DMS153 (cell line): ENCODE data around the gene NALCN.

Source experiments
- DNase-seq: peaks from one replicate; lab custom pipeline; 2025; lab: John Stamatoyannopoulos, UW

Gene NALCN

DNA sequence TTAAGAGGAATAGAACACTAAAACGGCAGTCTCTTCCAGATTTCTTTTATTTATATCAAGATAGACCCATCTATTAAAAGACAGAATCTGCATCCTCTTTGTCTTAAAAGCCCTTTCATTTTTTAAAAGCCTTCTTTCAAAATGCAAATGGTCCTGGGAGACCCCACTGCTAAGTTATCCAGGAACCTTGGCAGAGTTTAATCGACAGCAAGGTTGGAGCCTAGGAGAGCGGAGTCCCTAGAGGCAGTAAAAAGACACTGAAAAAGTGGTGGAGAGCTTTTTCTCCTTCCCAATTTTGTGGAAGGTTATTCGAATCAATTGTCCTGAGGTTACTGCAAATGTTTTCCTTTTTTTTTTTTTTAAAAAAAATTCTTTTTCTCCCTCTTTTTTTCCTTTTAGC lies 294.7 kb downstream of the NALCN start:
- no peak for DNase-seq

DNA sequence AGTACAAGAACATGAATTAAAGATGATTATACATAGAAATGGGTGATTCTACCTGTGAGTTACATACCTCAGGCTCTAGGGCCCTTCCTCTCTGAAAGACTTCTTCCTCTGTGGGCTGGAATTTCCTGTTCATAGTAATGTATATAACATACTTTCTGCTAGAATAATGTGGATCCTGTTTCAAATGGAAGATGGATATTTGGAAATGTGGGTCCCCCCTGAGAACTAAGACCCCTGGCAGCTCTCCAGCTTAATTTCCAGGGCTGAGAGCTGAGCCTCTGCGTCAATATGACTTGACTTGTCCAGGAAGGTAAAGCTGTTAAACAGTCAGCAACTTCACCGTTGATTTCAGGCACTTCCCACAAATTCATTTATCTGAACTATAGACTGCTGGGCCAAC lies 296.3 kb downstream of the NALCN start:
- no peak for DNase-seq

DNA sequence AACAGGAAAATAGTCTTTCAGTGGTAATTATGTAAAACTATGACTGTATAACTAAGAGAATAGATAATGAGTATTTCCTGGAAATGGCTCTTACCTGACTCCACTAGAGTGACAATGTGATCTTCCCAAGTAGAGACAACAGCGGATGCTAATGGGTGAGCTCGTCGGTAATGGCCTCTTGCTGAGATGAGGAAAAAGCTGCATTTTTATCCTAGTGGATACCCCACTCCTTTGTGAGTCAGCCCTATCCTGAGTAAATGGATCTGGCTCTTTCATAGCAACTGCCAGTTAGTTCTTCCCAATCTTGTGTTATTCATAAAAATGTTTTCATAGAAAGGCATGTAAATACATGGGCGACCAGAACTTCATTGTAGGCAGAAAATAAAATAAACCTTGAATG lies 299.5 kb downstream of the NALCN start:
- DNase-seq = no peak

DNA sequence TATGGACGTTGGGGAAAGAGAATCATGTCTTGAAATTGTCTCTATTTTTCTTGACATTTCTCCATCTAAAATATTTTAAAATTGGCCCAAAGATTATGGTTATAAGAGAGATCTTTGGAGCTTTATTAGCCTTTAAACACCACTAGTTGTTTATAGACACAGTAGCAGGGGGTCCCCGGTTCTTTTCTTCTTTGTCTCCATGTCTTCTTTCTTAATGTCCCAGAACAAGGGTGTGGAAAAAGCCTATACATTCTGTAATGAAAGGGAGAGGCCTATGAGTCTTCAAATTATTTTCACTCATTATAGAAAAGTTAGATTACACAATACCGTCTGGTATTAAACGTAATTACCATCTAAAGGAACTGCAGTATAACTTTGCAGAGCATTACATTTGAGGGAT lies 300.0 kb downstream of the NALCN start:
- DNase-seq = no peak

DNA sequence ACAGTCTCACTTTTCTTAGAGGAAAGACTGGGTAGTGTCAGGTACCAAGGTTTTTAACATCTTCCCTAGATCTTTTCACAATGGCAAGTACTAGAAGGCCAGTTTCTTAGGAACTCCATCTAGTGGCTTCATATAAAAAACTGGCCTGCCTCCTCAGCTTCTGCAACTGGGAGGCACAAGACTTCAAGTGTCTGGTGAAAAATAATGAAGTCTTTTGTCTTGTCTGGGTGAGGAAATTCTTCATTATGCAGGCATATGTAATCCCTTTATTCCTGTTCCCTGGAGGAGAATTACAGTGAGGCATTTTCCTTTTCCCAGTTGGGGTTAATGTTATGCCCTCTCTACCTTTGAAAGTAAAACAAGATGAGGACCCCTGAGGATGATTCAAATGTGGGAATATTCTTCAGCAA lies 300.5 kb downstream of the NALCN start:
- no peak for DNase-seq

DNA sequence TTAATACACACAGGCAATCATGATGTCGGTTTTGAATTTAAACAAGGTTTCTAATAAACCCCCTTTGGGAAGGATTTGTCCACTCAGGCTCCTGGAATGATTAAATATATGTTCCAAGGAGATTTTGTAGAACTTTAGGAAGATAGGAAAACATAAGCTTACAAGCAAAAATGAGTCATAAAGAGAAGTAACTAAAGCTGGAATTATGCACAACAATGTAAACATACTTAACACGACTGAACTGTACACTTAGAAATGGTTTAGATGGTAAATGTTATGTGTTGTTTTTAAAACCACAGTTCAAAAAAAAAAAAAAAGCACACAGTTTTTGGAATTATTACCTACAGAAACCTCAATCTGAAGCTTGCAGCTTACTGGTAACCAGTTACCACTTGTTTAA lies 304.4 kb downstream of the NALCN start:
- DNase-seq = no peak

DNA sequence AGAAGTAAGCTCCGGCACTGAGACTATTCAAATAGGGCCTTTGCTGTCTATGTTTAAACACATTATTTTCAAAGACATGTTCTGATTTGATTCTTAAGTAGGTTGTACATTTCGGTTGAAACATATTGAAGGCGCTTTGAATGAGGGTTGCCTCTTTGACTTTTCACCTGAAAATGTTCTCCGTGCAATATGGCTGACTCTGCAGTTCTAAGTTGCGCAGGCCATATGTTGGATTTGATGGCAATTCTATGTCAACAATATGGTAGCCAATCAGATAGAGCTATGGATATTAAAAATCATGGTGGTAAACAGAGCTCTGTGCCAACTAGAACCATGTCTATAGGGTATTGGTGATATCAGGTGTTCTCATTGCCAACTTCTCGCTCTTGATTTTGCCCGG lies 307.3 kb downstream of the NALCN start:
- DNase-seq = no peak

DNA sequence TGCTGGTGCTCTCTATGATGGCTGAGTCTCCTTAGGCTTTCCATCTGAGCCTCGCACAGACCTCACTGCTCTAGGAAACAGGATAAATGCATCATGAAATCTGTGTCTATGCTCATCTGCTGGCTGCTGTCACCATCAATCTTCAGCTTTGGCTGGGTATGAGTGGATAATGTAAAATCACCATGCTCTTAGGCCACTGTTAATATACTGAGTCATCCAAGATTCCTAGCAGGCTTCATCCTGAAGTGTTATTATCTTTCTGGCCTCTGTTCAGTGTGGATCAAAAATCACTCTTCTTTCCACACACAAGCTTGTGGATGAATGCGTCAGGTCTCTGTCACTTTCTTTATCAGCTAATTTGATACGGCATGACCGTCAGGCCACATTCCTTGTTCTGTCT lies 317.4 kb downstream of the NALCN start:
- no peak for DNase-seq

DNA sequence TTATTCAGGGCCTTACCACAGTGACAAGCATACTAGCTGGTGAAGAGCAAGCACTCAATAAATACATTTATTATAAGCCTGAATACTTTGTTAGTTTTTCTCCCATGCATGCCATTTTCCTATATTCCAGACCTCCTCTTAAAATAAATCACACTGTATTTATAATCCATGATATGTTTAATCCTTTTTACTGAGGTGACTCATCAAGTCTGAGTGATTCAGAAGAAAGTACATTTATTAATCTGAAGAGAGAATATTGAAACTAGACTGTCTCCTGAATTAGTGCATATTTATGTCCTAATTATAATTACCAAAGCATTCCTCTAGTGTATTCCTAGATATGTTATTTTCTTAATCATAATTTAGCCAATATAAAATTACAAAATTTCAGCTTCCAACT lies 323.3 kb downstream of the NALCN start:
- DNase-seq = no peak

DNA sequence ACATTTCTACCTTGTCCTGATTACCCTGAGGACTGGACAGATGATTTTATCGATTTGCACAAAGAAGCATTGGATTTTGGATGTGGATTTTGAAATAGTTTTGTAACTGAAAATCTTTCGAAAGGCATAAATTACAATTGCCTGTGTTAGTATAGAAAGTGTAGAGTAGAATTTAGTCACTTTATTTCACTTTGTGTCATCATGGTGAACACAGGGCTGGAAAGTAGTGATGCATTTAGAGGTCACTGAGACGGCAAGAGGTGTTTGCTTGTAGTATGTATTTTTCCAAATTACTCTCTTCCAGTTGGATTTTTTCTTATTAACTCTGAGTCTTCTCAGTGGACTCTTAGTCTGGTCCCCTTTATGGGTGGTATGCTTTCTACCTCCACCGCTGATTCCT lies 326.0 kb downstream of the NALCN start:
- no peak for DNase-seq

DNA sequence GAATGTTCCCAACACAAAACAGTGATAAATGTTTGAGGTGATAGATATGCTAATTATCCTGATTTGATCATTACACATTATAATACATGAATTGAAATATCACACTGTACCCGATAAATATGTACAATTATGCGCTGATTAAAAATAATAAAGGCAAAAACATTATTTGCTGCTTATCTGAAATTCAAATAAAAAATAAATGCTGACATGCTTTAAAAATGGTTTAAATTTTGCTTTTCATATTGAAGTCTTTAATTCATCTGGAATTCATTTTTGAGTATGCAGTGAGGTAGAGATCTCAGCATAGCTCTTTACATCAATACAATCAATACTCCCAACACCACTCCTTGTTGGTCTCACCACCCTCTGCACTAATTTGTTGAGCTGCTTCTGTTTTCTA lies 330.8 kb downstream of the NALCN start:
- no peak for DNase-seq

DNA sequence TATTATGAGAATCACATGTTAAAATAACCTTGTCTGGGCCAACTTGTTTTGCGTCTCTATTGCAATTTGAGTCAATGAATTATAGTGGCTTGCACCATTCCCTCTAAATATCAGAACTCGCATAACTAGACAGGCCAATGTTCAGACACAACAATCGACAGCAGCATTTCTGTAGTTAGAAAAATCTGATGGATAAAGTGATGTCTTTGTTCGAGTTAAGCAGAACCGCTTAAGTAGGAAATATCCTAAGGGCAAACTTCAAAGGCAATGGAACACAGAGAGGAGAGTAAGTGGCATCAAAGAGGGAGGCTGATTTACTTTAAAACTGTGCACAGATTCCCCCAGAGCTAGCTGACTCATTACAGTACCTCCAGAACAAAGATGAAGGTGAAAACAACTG lies 333.9 kb downstream of the NALCN start:
- DNase-seq = no peak

DNA sequence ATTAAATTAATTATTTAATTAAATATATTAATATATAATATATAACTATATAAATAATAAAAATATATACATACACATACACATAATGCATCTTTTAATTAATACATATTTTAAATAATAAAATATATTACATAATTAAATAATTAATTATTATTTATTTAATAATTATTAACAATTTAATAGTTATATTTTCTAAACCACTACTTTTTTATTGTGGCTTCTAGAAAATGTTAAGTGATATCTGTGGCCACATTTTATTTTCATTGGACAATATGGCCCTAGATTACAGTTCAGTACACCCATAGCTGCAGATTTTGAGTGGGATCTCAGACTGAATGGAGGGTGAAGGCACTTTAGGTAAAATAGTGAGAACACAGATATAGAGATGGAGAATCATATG lies 335.7 kb downstream of the NALCN start:
- DNase-seq = no peak

DNA sequence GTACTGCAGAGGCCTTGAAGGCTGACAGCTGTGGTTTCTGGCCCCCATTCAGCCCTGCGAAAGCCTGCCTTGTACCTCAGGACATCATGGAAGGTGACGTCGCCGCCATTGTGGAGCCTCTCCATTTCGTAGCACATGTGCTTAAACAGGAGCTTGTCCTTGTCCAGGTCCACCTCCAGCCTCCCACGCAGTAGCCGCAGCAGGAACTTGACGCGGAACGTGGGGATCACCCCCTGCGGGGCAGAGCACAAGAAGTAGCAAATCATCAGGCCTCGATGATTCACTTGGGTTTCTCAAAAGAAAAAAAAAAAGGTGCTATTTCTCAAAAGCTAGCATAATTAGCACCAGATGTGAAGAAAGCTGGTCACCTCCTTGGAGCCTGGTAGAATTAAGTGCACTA lies 351.0 kb downstream of the NALCN start:
- DNase-seq = no peak

DNA sequence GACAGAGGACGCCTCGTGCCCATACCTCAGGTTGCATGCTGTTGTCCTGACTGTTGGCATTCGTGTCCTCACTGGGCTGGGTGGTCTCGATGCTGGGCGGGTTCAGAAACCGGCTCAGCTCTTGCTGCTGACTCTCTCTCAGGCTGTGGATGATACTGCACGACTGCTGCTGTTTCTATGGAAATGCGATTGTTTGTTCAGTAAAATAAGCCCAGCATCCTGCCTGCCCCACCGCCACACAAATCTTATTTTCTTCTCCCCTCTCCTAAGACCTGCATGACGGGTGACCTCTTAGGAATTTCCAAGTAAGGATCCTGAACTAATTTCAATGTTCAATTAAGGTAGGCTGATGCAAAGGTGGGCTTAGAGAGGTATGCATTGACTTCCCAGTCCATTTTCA lies 356.5 kb downstream of the NALCN start:
- no peak for DNase-seq

DNA sequence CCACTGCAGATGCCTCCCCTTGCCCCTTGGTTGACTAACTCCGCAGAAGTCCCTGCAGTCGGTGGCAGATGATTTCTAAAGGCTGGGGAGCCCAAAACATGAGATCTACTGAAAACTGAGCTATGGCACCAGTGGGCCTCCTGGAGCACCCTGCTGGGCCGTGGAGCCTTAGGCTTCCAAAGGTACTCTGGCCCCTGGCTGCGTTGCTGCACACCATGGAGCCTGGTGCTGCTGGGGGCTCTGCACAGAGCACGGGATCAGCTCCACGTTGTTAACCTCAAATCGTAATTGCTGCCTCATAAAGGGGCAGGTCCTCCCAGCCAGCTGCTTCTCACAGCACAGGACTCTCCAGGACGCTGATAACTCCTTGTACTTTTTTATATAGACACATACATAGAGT lies 357.5 kb downstream of the NALCN start:
- DNase-seq = no peak

DNA sequence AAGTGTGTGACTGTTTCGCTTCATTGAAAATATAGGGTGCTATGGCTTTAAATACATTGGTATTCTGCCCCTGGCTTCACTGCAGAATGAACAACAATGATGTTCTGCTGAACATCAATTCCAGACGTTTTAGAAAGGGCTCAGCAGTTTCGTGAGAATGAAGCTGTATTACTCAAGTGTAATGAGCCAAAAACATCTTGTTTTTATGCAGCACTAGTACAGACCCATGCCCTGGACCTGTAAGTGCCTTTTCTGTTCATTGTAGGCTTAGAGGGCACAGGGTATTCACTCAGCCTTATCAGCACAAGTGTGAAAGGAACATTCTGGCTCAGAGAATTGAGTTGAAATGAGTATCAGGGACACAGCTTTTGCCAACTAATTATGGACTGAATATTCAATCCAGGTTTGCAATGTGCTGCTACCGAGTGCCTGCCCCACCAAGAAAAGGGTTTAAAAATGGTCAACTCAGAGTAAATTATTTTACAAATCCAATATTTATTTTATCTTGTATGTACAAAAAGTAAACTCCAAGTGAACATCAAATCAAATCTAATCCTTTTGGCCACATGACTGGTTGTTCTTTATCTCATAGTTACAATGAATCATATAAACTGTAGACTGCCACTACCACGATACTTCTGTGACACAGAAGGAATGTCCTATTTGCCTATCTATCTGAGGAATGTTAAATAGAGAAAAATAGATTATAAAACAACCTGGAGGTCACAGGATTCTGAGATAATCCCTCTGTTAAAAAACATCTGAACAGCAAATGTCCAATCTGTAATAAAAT lies 362.8 kb downstream of the NALCN start:
- no peak for DNase-seq

DNA sequence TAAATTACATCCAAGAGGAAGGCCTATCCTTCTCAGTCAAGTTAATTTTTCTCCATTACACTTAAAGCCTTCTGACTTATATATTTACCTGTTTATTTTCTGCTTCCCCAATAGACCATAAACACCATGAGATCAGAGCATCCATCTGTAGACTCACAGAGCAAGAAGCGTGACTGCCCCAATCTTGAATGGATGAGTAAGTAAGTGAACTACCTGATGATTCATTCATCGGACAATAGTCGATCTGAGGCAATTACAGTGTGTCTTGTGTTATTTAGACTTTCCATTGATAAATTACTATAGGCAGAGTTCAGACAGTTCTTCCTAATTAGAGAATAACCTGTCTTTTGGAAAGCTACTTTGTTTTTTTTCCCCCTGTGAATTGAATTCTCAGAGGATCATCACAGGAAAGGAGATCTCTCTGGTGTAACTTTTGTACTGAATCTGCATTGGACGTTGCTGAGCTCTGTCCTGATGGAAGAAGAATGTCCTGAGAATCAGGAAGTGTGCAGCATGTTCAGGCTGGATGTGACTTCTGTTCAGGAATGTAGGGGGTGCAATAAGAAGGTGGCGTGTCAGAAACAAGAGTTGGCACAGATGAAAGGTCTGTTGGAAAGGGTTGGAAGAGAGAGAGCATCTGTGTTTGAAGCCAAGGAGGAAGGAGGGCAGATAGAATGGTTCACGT lies 367.0 kb downstream of the NALCN start:
- no peak for DNase-seq

DNA sequence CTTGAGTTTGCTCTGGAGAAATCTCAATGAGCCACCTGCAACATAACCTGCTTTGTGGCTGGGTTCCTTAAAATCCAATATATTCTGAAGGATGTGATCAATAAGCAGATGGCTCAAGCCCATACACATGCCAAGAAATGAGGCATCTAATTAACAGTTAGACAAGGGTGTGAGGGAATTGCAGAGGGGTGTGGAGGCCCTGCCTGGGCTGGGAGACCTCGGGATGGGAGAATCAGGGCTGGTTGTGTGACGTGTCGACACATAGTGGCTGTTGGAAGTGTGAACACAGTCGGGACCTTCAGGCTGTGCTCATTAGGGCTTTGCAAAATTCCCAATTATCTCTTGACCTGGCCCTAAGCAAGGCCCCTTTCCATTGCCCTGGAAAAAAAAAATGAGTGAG lies 379.8 kb downstream of the NALCN start:
- DNase-seq = no peak

DNA sequence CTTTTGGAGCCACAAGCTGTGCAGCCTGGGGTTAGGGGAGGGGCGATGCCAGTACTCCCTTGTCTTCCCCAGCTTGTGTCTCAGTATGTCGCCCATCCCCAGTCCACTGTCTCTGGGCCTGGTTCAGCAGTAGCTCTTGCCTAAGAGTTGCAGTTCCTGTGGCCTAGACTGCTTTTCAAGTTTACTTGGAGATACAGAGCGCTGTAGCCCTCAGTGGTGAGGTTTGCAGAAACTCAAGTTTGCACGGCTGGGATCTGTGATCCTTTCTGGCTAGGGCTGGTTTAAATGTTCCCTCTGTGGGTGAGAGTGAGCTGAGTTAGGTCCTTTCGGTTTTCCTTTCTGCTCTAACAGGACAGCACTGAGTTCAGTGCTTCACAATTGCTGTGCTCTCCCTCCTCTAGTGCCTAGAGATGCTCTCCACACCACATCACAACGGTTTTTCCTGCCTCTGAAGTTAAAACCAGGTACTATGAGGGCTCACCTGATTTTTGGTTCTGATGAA lies 381.1 kb downstream of the NALCN start:
- no peak for DNase-seq

DNA sequence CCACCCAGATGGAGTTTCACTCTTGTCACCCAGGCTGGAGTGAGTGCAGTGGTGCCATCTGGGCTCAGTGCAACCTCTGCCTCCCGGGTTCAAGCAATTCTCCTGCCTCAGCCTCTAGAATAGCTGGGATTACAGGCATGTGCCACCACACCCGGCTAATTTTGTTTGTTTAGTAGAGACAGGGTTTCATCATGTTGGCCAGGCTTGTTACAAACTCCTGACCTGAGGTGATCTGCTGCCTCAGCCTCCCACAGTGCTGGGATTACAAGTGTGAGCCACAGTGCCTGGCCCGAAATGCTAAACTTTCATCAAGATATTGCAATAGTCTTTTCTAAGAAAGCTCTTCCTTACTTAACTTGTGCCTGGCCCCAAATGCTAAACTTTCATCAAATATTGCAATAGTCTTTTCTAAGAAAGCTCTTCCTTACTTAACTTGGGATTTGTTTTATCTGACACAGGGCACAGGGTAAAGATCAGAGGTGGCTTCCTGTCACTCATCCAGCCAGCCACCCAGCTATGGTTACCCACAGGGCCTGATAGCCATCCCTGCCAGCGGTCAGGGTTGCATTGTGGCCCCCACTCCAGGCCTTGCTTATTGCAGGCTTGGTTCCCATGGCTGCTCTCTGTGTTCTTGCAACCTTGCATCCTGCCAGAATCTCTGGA lies 389.4 kb downstream of the NALCN start:
- DNase-seq = no peak

DNA sequence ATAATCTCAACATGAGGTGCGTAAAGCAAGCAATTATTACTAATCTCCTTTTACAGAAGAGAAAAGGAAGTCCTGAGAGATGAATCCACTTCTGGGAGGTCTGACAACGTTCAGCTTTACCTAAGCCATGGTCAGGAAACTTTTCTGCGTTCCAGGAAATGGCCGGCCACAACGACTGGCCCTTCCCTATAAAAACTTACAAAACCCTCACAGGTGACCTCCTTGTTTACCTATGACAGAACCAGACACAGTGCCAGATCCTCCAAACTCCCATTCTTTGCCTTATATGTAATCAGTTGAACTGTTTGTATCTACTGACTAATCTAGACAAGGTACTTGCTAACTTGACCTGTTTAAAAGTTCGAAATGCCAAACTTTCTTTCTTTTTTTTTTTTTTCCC lies 390.0 kb downstream of the NALCN start:
- no peak for DNase-seq

DNA sequence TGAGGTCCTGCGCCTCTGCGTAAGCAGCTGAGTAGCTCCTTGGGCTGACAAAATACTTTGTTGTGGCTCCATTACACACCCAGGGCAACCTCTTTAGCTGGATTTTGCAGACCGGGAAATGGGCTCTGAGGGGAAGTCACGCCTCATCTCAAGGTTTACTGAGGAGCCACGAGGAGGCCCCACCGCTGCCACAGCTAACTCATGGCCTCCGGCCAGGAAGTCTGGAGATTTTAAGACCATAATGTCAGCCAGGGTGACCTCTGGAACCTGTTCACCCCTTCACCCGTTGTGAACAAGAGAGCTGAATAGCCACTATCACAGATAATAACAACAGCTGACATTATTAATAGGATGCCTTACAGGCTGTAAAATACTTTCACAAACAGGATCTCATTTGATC lies 390.4 kb downstream of the NALCN start:
- no peak for DNase-seq
